H1 (cell line): Measurements from ENCODE around the gene DIP2C. TPM values are rescaled to one million over a fixed set of nuclear protein-coding genes. Genes with fewer than 3 reads are reported as not detected.

Experiments
- CEBPB ChIP-seq: IDR thresholded peaks from 2 replicates; pipeline ENCODE4 v1.6.1; 2012; ENCODE audit warnings: low read depth, low read length
- CHD7 ChIP-seq: fragments of 300-600 bp; sonication (generic); IDR thresholded peaks from 2 replicates; pipeline ENCODE4 v1.7.1; 2012; ENCODE audit warnings: low read length, moderate library complexity, mild to moderate bottlenecking, inconsistent platforms; ENCODE audit not compliant: insufficient replicate concordance
- KDM1A ChIP-seq: fragments of 200-600, 300-600 bp; sonication (generic); IDR thresholded peaks from 2 replicates; pipeline ENCODE4 v1.7.1; 2016; ENCODE audit warnings: mild to moderate bottlenecking, low read length, borderline replicate concordance
- POLR2AphosphoS5 ChIP-seq: IDR thresholded peaks from 2 replicates; pipeline ENCODE4 v1.6.1; 2011; ENCODE audit warnings: low read depth, low read length
- RBBP5 ChIP-seq: IDR thresholded peaks from 2 replicates; pipeline ENCODE4 v1.7.1; 2012; ENCODE audit warnings: low read depth, mild to moderate bottlenecking, inconsistent platforms, low read length, moderate library complexity, borderline replicate concordance
- RXRA ChIP-seq: IDR thresholded peaks from 2 replicates; pipeline ENCODE4 v1.6.1; 2011; ENCODE audit warnings: low read depth, mild to moderate bottlenecking, low read length, moderate library complexity; ENCODE audit not compliant: insufficient read depth
- polyA plus RNA-seq, 7 experiments: library from polyadenylated mRNA; depleted of rRNA in 3 of 7; stranded (reverse) in 5 of 7; unstranded in 2 of 7; fragments of >200 nt in 5 of 7; fragments of 200-250 nt in 2 of 7; gene quantifications; 1 replicate in 5 of 7; 2 replicates in 1 of 7; 4 replicates in 1 of 7; pipeline versions ENCODE4 v1.2.1 to v1.2.3, GENCODE V29; 2011 to 2013; ENCODE audit warnings: missing spikeins in 2 of 7, mixed read lengths in 2 of 7
- total RNA-seq: library from RNA; stranded (reverse); fragmentation: NEBNext Ultra II Directional; extraction: Animal tissue kit (Norgen Biotek cat#: 25700); gene quantifications from 2 replicates; pipeline ENCODE4 v1.2.1, GENCODE V29; 2021

Gene DIP2C
- total and polyA plus RNA-seq, 2 of the 8 experiments (the other 6 are each of a cell fraction or from before 2014, with no cell fraction given), result 3.8 to 9.3 TPM

GRCh38 chr10:571688-572451 is 117.6 kb downstream of the DIP2C start (continued):
- TF ChIP-seq CHD7 (no peak), POLR2AphosphoS5 (no peak), RBBP5 (no peak), RXRA (no peak), CEBPB (no peak), KDM1A (no peak)
